Esophagus squamous epithelium (tissue), 4 donors: ENCODE data around the gene DCTN3.

Experiments used
- CTCF ChIP-seq, 6 experiments: fragments of 450-650 bp in 4 of 6; fragments of 200-600 bp in 2 of 6; sonication (generic) in 2 of 6; IDR thresholded peaks; one replicate each; pipeline ENCODE4 v1.5.1; 2016 to 2019; ENCODE audit warnings: antibody characterized with exemption in 6 of 6, mild to moderate bottlenecking in 4 of 6, moderate library complexity in 4 of 6
- POLR2A ChIP-seq, 4 donors: fragments of 450-650 bp; IDR thresholded peaks; one replicate each; pipeline ENCODE4 v1.6.1; 2017; ENCODE audit warnings: antibody characterized with exemption in 4 of 4, mild to moderate bottlenecking in 4 of 4, moderate library complexity in 3 of 4

GRCh38 chr9:34654323-34655051 is 34.2 kb upstream of the DCTN3 start:
- TF ChIP-seq CTCF (IDR thresholded peaks at IDR 0.05) (no peak), POLR2A (IDR thresholded peaks at IDR 0.05) (no peak)
